GM21447 (cell line): Measurements from ENCODE around the gene CDK4.
"Not testable (repeated sequence)": the region's sequence is repeated elsewhere in the genome, so short reads cannot be mapped to it uniquely, and the experiment has no call there.

ENCODE experiments used
- ATAC-seq: cut with Tn5 transposase; IDR thresholded peaks from one replicate; pipeline ENCODE4 v1.9.1; 2021; ENCODE audit not compliant: unreplicated experiment

The CDK4 gene

DNA sequence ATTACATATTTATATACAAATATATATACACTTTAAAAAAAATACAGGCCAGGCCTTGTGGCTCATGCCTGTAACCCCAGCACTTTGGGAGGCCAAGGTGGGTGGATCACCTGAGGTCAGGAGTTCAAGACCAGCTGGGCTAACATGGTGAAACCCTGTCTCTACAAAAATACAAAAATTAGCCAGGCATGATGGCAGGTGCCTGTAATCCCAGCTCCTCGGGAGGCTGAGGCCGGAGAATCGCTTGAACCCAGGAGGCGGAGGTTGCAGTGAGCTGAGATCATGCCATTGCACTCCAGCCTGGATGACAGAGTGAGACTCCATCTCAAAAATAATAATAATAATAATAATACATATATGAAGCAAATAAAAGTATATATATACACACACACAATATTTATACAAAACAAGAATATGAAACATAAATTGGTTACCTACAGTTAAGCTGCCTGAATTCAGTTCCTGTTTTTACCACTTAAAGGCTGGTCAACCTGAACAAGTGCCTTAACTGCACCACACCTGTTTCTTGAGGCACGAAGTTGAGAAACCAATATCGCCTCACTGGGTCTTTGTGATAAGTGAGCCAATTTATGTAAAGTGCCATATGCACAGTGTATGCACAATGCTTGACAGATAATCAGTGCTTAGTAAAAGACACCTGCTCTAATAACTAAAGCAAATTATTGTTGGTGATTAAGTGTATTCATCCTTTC lies 36.9 kb downstream of the CDK4 start:
- not testable (repeated sequence) for ATAC-seq

DNA sequence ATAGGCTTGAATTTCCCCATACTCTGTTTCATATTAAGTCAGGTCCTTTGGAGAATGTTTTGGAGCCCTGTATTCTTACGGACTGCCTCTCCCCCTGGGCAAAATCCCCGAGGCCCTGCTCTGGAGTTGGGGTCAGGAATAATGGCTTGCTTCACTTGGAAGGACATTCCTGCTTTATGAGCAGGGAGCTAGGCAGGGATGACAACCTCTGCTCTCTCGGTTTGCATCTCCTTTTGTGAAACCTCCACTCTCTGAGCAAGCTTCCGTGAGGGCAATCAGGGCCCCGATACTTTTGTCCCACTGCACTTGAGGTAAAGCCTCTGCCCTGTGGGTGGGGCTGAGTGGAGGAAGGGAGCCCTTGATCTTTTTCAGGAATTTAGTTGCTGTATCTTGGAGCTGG lies 38.9 kb downstream of the CDK4 start:
- no peak for ATAC-seq

DNA sequence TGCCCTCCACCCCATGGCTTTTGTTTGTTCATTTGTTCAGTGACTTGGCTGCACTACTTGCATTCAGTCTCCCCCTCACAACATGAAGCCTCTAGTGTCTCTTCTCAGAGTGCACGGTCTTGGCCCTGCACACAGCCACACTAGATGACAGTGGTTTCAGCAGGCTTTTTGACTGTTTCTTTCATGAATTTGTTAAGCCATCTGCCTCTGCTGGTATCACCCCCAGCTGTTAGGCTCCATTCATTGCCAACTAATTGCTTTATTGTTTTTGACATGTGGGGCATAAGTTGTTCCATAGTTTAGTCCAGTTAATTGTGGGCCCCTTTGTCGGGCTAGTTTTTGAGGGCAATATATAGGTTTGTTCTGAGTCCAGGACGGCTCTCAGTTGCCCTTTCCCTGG lies 39.4 kb downstream of the CDK4 start:
- ATAC-seq: no peak

DNA sequence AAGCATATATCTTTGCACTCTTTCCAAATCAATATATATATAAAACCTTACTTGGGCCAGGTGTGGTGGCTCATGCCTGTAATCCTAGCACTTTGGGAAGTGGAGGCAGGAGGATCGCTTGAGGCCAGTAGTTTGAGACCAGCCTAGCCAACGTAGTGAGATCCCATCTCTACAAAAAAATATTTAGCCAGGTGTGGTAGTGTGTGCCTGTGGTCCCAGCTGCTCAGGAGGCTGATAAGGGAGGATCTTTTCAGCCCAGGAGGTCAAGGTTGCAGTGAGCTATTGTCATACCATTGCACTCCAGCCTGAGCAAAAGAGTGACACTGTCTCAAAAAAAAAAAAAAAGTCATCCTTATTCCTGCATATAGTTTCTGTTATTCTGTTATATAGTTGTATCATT lies 43.8 kb downstream of the CDK4 start:
- ATAC-seq: no peak

DNA sequence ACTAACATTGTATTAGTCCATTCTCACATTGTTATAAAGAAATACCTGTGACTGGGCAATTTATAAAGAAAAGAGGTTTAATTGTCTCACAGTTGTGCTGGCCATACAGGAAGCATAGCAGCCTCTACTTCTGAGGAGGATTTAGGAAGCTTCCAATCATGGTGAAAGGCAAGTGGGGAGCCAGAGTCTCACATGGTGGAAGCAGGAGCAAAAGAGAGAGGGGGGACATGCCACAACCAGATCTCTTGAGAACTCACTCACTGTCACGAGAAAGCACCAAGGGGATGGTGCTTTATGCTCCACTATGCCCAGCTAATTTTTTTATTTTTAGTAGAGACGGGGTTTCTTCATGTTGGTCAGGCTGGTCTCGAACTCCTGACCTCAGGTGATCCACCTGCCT lies 44.9 kb downstream of the CDK4 start:
- no peak for ATAC-seq

DNA sequence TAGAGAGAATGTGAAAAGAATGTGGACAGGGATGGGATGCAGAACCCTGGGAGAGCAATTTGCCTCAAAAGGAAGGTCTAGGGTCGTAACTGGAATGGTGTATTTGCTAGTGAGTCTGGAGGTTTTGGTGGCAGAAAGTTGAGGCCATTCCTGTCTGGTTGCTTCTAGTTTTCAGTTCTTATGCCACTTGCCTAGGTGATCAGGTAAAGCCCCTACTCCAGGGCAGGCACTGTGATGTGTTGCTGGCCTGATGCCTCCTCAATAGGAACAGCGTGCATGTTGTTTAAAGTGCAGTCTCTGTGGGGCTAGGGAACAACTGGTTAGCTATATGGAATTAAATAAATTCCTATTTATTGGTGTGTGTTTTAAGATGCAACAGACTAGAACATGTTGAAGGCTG lies 51.8 kb downstream of the CDK4 start:
- no peak for ATAC-seq

DNA sequence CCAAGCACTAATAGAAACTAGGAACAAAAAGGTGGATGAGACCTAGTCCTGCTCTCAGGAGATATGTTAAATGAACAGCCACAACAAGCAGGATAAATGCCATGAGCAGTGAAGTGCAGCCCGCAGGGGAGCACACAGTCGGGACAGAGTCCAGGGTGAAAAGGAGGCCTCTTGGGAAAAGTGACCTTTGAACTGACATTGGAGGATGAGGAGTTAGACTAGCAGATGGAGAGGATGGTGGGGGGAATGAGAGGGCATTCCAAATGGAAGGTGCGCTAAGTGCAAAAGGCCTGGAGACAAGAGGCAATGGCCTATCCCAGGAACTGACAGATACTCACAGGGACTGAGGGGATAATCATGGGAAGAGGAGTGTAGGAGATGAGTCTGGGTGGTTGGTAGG lies 53.7 kb downstream of the CDK4 start:
- ATAC-seq: no peak
